H9 (cell line): Measurements from ENCODE around the gene PIK3R5. TPM values are rescaled to one million over a fixed set of nuclear protein-coding genes. Genes with fewer than 3 reads are reported as not detected.

Source experiments
- DNase-seq: peaks from one replicate; pipeline ENCODE4 v3.0.0-alpha.2; 2017
- H2AFZ ChIP-seq: one replicate; pipeline ENCODE4 v1.6.1; 2013; ENCODE audit warnings: mild to moderate bottlenecking, low read length, control low read depth, moderate library complexity
- H2AK5ac ChIP-seq: 2 replicates; pipeline ENCODE4 v1.6.1; 2013; ENCODE audit warnings: low read length, control low read depth, mixed read lengths; ENCODE audit not compliant: insufficient read length
- H2BK120ac ChIP-seq: one replicate; pipeline ENCODE4 v1.6.1; 2013; ENCODE audit warnings: low read depth, mild to moderate bottlenecking, low read length, control low read depth, inconsistent platforms; ENCODE audit not compliant: poor library complexity, severe bottlenecking
- H2BK12ac ChIP-seq: 2 replicates; pipeline ENCODE4 v1.6.1; 2013; ENCODE audit warnings: low read length, control low read depth, mixed read lengths, low read depth; ENCODE audit not compliant: insufficient read length
- H2BK15ac ChIP-seq: 2 replicates; pipeline ENCODE4 v1.6.1; 2013; ENCODE audit warnings: low read depth, low read length, control low read depth
- H2BK20ac ChIP-seq: one replicate; pipeline ENCODE4 v1.6.1; 2013; ENCODE audit warnings: low read depth, mild to moderate bottlenecking, low read length, control low read depth, inconsistent platforms; ENCODE audit not compliant: poor library complexity, severe bottlenecking
- H2BK5ac ChIP-seq: 2 replicates; pipeline ENCODE4 v1.6.1; 2013; ENCODE audit warnings: low read length, control low read depth, mixed read lengths; ENCODE audit not compliant: insufficient read length
- H3K14ac ChIP-seq: 2 replicates; pipeline ENCODE4 v1.6.1; 2013; ENCODE audit warnings: low read length, control low read depth; ENCODE audit not compliant: insufficient read depth
- H3K18ac ChIP-seq: 2 replicates; pipeline ENCODE4 v1.6.1; 2013; ENCODE audit warnings: low read depth, mild to moderate bottlenecking, mixed read lengths, low read length, control low read depth; ENCODE audit not compliant: insufficient read length
- H3K23ac ChIP-seq: 2 replicates; pipeline ENCODE4 v1.6.1; 2013; ENCODE audit warnings: low read length, control low read depth, mixed read lengths, low read depth; ENCODE audit not compliant: insufficient read length
- H3K23me2 ChIP-seq: 2 replicates; pipeline ENCODE4 v1.6.1; 2013; ENCODE audit warnings: low read depth, mild to moderate bottlenecking, mixed read lengths, low read length, control low read depth; ENCODE audit not compliant: insufficient read length, poor library complexity, severe bottlenecking
- H3K27ac ChIP-seq: 2 replicates; pipeline ENCODE4 v1.5.1; 2013; ENCODE audit warnings: low read length, control low read depth, mixed read lengths, low read depth; ENCODE audit not compliant: insufficient read length
- H3K27me3 ChIP-seq: 2 replicates; pipeline ENCODE4 v1.6.1; 2013; ENCODE audit warnings: low read length, control low read depth, inconsistent platforms; ENCODE audit not compliant: insufficient read depth
- H3K4ac ChIP-seq: 2 replicates; pipeline ENCODE4 v1.6.1; 2013; ENCODE audit warnings: low read depth, mild to moderate bottlenecking, control low read depth, inconsistent platforms, low read length, moderate library complexity
- H3K4me1 ChIP-seq: 2 replicates; pipeline ENCODE4 v1.6.1; 2013; ENCODE audit warnings: low read length, control low read depth, inconsistent platforms; ENCODE audit not compliant: insufficient read depth
- H3K4me2 ChIP-seq: 2 replicates; pipeline ENCODE4 v1.6.1; 2013; ENCODE audit warnings: low read length, control low read depth, mixed read lengths; ENCODE audit not compliant: insufficient read length, insufficient read depth
- H3K56ac ChIP-seq: 2 replicates; pipeline ENCODE4 v1.6.1; 2013; ENCODE audit warnings: low read depth, mild to moderate bottlenecking, mixed read lengths, low read length, control low read depth; ENCODE audit not compliant: insufficient read length
- H3K79me1 ChIP-seq: 2 replicates; pipeline ENCODE4 v1.6.1; 2013; ENCODE audit warnings: low read depth, mild to moderate bottlenecking, moderate library complexity, low read length, control low read depth, inconsistent platforms; ENCODE audit not compliant: insufficient read depth, poor library complexity, severe bottlenecking
- H3K79me2 ChIP-seq: 2 replicates; pipeline ENCODE4 v1.6.1; 2013; ENCODE audit warnings: low read length, control low read depth, inconsistent platforms; ENCODE audit not compliant: insufficient read depth
- H3K9ac ChIP-seq: 2 replicates; pipeline ENCODE4 v1.6.1; 2013; ENCODE audit warnings: low read length, control low read depth, mixed read lengths; ENCODE audit not compliant: insufficient read length; ENCODE audit errors: extremely low read depth
- H3K9me3 ChIP-seq: one replicate; pipeline ENCODE4 v1.6.1; 2013; ENCODE audit warnings: low read depth, low read length, inconsistent platforms; ENCODE audit not compliant: control insufficient read depth
- H3T11ph ChIP-seq: one replicate; pipeline ENCODE4 v1.6.1; 2013; ENCODE audit warnings: mild to moderate bottlenecking, low read length, control low read depth, inconsistent platforms
- H4K20me1 ChIP-seq: one replicate; pipeline ENCODE4 v1.6.1; 2013; ENCODE audit not compliant: control insufficient read depth, insufficient read length, insufficient read depth
- H4K5ac ChIP-seq: 2 replicates; pipeline ENCODE4 v1.6.1; 2013; ENCODE audit warnings: low read depth, mild to moderate bottlenecking, mixed read lengths, low read length, control low read depth; ENCODE audit not compliant: insufficient read length
- H4K8ac ChIP-seq: replicated peaks from 2 replicates; pipeline ENCODE4 v1.6.1; 2013; ENCODE audit warnings: low read length, control low read depth, mixed read lengths, low read depth; ENCODE audit not compliant: insufficient read length
- H4K91ac ChIP-seq: 2 replicates; pipeline ENCODE4 v1.6.1; 2013; ENCODE audit warnings: low read depth, mild to moderate bottlenecking, moderate library complexity, mixed read lengths, low read length, control low read depth; ENCODE audit not compliant: insufficient read length
- H3K27ac Mint-ChIP-seq, 3 experiments: 2 replicates in 2 of 3; 3 replicates in 1 of 3; pipeline ENCODE4 v1.8.0; 2020 to 2021; ENCODE audit warnings: mixed read lengths in 3 of 3, mild to moderate bottlenecking in 1 of 3, moderate library complexity in 1 of 3
- H3K27me3 Mint-ChIP-seq: 2 replicates; pipeline ENCODE4 v1.8.0; 2021; ENCODE audit warnings: low read depth, mild to moderate bottlenecking, moderate library complexity, mixed read lengths
- H3K36me3 Mint-ChIP-seq, 3 experiments: 2 replicates in 2 of 3; 3 replicates in 1 of 3; pipeline ENCODE4 v1.8.0; 2020 to 2021; ENCODE audit warnings: low read depth in 3 of 3, mixed read lengths in 3 of 3; ENCODE audit not compliant: insufficient read depth in 1 of 3
- H3K4me1 Mint-ChIP-seq, 2 experiments: 2 replicates each; pipeline ENCODE4 v1.8.0; 2020; ENCODE audit warnings: mixed read lengths in 2 of 2
- H3K4me3 Mint-ChIP-seq, 2 experiments: 2 replicates in 1 of 2; 3 replicates in 1 of 2; pipeline ENCODE4 v1.8.0; 2020 to 2021; ENCODE audit warnings: mild to moderate bottlenecking in 2 of 2, mixed read lengths in 2 of 2, moderate library complexity in 1 of 2
- H3K9me3 Mint-ChIP-seq, 2 experiments: 2 replicates in 1 of 2; 3 replicates in 1 of 2; pipeline ENCODE4 v1.8.0; 2020; ENCODE audit warnings: mild to moderate bottlenecking in 2 of 2, mixed read lengths in 2 of 2, moderate library complexity in 1 of 2
- CTCF ChIP-seq: fragments of 200-600 bp; sonication (generic); conservative IDR thresholded peaks from 3 replicates; pipeline ENCODE4 v1.8.0; 2021; ENCODE audit warnings: antibody characterized with exemption, mild to moderate bottlenecking
- WGBS: extraction: QIAGEN DNeasy Blood & Tissue Kit; methylation state at CpG from one replicate; pipeline ENCODE4 v1.1.7; 2013; ENCODE audit warnings: missing lambda C conversion rate, low lambda C conversion rate, mixed read lengths; ENCODE audit not compliant: insufficient read length; ENCODE audit errors: extremely low coverage; 5-methylcytosine and 5-hydroxymethylcytosine counted together
- total RNA-seq: library from RNA; stranded (reverse); gene quantifications from 2 replicates; pipeline ENCODE4 v1.2.1, GENCODE V29; 2021

PIK3R5 gene
- total RNA-seq, 1 experiment from 2014 or later: 1.4 TPM

GRCh38 chr17:8829036-8829941, 136.2 kb downstream of the PIK3R5 start:
- peaks cover 1 to 5% of the 10 kb centered on the region in 2 experiments; a peak in 3 of 5 replicates for H3K9me3 Mint-ChIP-seq

More at GRCh38 chr17:8829036-8829941, 136.2 kb downstream of the PIK3R5 start:
- Mint-ChIP-seq H3K36me3 (no peaks in the 10 kb centered on the region; a peak in 1 of 7 replicates), H3K27ac (no peak overlapping the region), H3K4me3 (no peak overlapping the region), H3K27me3 (peaks cover 7% of the 10 kb centered on the region), H3K4me1 (peaks cover 4 to 11% of the 10 kb centered on the region in 2 experiments; a peak in 3 of 4 replicates)
- H4K20me1 ChIP-seq: no peaks in the 10 kb centered on the region
- no peaks in the 10 kb centered on the region for H3K79me1 ChIP-seq
- no peak overlapping the region for H3K4me2 ChIP-seq
- no peak overlapping the region for H2BK12ac ChIP-seq
- H2BK120ac ChIP-seq: no peak overlapping the region
- H3T11ph ChIP-seq: no peak overlapping the region
- TF ChIP-seq CTCF: no peak
- no peaks in the 10 kb centered on the region for H3K23me2 ChIP-seq
- H4K8ac ChIP-seq: peak overlapping the region; percentile 20
- no peaks in the 10 kb centered on the region for H3K27me3 ChIP-seq
- H2BK20ac ChIP-seq: no peak overlapping the region
- H2AFZ ChIP-seq: no peak overlapping the region
- H4K5ac ChIP-seq: peak overlapping the region; percentile 30
- H3K18ac ChIP-seq: no peak overlapping the region
- H3K9me3 ChIP-seq: no peaks in the 10 kb centered on the region
- no peak overlapping the region for H3K9ac ChIP-seq
- H3K4ac ChIP-seq: no peak overlapping the region
- no peak overlapping the region for H2BK15ac ChIP-seq
- no peak overlapping the region for H3K56ac ChIP-seq
- no CpG with 5 or more reads among the region's 16 CpGs for WGBS
- DNase-seq: no peak
- no peak overlapping the region for H3K23ac ChIP-seq
- H3K79me2 ChIP-seq: no peaks in the 10 kb centered on the region
- no peaks in the 10 kb centered on the region for H3K4me1 ChIP-seq
- H4K91ac ChIP-seq: no peak overlapping the region
- H2AK5ac ChIP-seq: no peak overlapping the region
- H3K27ac ChIP-seq: no peak overlapping the region
- no peak overlapping the region for H2BK5ac ChIP-seq
- no peak overlapping the region for H3K14ac ChIP-seq

Other genes with a start within 250 kb of the PIK3R5 start
- gene CCDC42, start 220.9 kb downstream of the PIK3R5 start, total RNA-seq: not detected in 2 replicates
- gene SPDYE4, start 207.2 kb downstream of the PIK3R5 start, total RNA-seq: not detected in 2 replicates
- gene MFSD6L, start 166.3 kb downstream of the PIK3R5 start, total RNA-seq: 2.1 TPM in 2 replicates
- 0.15 TPM in 1 of 2 replicates, not detected in the other for gene PIK3R6, start 98.0 kb downstream of the PIK3R5 start, total RNA-seq
- 1.2 and 1.3 TPM in 2 replicates for gene NTN1, start 55.8 kb upstream of the PIK3R5 start, total RNA-seq